ENCODE measurements around the gene RBP4. TPM values are rescaled to one million over a fixed set of nuclear protein-coding genes. Genes with fewer than 3 reads are reported as not detected.

RBP4 gene
- total and polyA plus RNA-seq, 12 donors = 0.37 to 30.0 (median 4.9) TPM; not detected in 2

DNA sequence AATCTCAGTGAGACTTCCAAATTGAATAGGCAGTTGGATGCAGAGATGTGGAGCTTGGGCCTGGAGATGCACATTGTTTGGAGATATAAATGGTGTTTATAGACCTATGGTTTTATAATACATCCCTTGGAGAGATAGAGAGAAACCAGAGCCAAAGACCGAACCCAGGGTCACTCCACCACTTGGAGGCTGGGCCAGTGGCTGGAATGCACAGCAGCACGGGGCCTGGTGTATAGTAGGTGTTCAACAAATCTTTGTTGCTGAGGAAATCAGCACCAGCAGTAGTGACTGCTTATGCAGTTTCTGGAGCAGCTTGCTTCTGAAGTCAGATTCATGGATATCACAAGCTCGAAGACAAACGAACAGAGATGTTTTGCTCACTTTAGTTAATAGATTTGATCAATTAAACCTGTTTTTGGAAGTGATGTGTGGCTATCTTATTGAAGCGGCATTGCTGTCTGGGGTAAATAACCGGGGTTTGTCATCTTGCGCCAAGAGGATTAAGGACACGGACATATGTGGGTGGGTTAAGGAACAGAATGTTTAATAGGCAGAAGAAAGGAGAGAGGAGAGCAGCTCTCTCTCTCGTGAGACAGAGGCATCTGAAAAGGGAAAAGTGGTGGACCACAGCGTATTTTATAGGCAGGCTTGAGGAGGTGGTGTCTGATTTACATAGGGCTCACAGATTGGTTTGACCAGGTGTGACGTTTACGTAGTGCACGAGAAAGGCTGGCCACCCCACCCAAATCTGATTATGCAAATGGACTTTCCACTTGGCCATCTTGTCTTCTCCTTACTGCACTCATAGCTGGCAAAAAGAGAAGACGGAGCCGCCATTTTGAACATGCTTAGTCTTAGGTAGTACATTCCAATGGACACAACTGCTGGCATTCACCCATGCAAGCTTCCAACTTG is 11.1 kb downstream of the RBP4 start:
- TF ChIP-seq, protein P1, sequence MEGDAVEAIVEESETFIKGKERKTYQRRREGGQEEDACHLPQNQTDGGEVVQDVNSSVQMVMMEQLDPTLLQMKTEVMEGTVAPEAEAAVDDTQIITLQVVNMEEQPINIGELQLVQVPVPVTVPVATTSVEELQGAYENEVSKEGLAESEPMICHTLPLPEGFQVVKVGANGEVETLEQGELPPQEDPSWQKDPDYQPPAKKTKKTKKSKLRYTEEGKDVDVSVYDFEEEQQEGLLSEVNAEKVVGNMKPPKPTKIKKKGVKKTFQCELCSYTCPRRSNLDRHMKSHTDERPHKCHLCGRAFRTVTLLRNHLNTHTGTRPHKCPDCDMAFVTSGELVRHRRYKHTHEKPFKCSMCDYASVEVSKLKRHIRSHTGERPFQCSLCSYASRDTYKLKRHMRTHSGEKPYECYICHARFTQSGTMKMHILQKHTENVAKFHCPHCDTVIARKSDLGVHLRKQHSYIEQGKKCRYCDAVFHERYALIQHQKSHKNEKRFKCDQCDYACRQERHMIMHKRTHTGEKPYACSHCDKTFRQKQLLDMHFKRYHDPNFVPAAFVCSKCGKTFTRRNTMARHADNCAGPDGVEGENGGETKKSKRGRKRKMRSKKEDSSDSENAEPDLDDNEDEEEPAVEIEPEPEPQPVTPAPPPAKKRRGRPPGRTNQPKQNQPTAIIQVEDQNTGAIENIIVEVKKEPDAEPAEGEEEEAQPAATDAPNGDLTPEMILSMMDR (IDR thresholded peaks at IDR 0.05) = no peak
- DNase-seq = no peak
- ATAC-seq = no peak
- Histone ChIP-seq H3K4me1 (peaks cover 0 to 7% (median 0%) of the 10 kb centered on the region in 9 donors), H3K9me3 (no peaks in the 10 kb centered on the region), H3K36me3 (no peaks in the 10 kb centered on the region), H3K27me3 (no peaks in the 10 kb centered on the region), H3K27ac (no peak overlapping the region), H3K4me3 (no peak overlapping the region)
- 83 to 91% methylated on average over 15 of the region's 15 CpGs for WGBS, 2 donors
- intact Hi-C loops (cut with DNase I) = no loop called here

DNA sequence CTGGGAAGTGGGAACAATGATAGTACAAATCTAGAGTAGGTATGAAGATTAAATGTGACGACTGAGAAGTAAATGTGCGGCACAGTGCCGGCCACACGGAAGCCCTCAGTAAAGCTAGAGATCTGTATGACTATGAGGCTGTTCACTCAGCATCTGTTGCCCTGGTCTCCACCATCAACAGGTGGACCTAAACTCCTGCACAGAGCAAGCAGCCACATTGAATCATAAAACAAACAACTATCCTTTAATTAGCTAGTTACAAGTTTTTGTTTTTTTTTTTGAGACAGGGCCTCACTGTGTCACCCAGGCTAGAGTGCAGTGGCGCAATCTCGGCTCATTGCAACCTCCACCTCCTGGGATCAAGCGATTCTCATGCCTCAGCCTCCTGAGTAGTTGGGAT is 16.6 kb downstream of the RBP4 start:
- 92 to 94% methylated on average over 7 of the region's 7 CpGs for WGBS, 2 donors
- Histone ChIP-seq H3K36me3 (no peaks in the 10 kb centered on the region), H3K4me1 (no peaks in the 10 kb centered on the region), H3K4me3 (no peak overlapping the region), H3K9me3 (peaks cover 0 to 12% (median 0%) of the 10 kb centered on the region in 11 donors), H3K27me3 (peaks cover 0 to 14% (median 0%) of the 10 kb centered on the region in 7 donors), H3K27ac (no peak overlapping the region)
- TF ChIP-seq, protein P1 (IDR thresholded peaks at IDR 0.05) = no peak
- ATAC-seq (no peak), DNase-seq (no peak)
- intact Hi-C loops (cut with DNase I) = no loop called here

DNA sequence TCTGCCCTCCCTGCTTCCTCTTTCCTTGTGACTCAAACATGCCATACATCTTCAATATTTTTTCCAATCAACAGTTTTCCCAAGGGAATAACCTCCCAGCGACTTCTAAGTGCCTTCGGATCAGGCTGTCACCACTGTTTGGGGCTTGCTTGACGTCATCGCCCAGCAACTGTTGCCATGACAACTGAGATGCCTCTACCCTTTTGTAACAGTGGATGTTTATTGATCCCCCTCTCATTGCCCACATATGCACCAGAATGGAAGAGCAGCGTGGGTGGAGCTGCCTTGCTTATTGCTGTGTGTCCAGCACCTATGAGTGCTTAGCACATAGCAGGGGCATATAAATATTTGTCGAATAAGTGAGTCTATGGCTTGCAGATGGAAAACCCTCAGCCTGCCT is 20.2 kb downstream of the RBP4 start:
- intact Hi-C loops (cut with DNase I) = no loop called here
- DNase-seq (no peak), ATAC-seq (no peak)
- 37 to 45% methylated on average over 6 of the region's 6 CpGs for WGBS, 2 donors
- Histone ChIP-seq H3K4me1 (no peaks in the 10 kb centered on the region), H3K4me3 (no peak overlapping the region), H3K27me3 (peaks cover 0 to 14% (median 0%) of the 10 kb centered on the region in 7 donors), H3K9me3 (peaks cover 0 to 12% (median 0%) of the 10 kb centered on the region in 11 donors), H3K27ac (no peak overlapping the region), H3K36me3 (no peaks in the 10 kb centered on the region)
- TF ChIP-seq, protein P1 (IDR thresholded peaks at IDR 0.05) = no peak

DNA sequence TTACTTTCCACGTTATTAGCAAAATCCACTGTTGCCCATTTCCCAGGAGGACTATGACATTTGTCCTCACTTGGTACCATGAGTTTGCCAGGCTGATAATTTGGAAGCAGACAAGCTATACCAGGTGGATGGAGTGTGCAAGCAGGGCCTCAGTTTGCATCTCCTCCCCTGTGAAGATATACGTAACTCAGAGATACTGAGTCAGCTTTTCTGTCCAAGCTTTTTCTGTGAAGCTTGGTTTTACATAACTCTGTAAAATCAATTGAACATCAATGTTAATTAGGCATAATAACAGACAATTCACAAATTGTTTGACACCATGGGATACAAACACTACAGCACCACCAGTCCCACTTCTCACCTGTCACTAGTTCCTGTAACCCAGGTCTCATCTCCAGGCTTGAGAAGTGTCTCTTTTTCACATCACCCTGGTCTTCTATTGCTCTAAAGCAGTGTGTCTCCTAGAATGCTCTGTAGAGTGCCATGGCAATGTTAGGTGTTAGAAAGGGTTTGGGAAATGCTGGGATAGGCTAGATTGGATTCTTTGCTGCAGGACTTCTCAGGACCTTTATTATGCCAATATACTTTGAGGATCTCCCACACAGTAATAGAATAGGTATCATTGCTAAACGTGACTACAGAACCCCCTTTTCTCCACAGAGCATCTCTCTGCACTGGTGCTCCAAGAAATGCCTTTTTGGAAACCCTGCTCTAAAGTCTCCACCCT is 20.9 kb downstream of the RBP4 start:
- Histone ChIP-seq H3K9me3 (peaks cover 0 to 12% (median 0%) of the 10 kb centered on the region in 11 donors), H3K4me1 (no peaks in the 10 kb centered on the region), H3K27me3 (peaks cover 0 to 14% (median 0%) of the 10 kb centered on the region in 7 donors), H3K36me3 (no peaks in the 10 kb centered on the region), H3K4me3 (no peak overlapping the region), H3K27ac (no peak overlapping the region)
- TF ChIP-seq, protein P1 (IDR thresholded peaks at IDR 0.05) = no peak
- DNase-seq = no peak
- ATAC-seq = no peak
- intact Hi-C loops (cut with DNase I) = no loop called here
- 84 to 86% methylated on average over 3 of the region's 3 CpGs for WGBS, 2 donors
